Measurements from ENCODE around the gene LPIN3. TPM values are rescaled to one million over a fixed set of nuclear protein-coding genes. Genes with fewer than 3 reads are reported as not detected.

LPIN3 gene, protein sequence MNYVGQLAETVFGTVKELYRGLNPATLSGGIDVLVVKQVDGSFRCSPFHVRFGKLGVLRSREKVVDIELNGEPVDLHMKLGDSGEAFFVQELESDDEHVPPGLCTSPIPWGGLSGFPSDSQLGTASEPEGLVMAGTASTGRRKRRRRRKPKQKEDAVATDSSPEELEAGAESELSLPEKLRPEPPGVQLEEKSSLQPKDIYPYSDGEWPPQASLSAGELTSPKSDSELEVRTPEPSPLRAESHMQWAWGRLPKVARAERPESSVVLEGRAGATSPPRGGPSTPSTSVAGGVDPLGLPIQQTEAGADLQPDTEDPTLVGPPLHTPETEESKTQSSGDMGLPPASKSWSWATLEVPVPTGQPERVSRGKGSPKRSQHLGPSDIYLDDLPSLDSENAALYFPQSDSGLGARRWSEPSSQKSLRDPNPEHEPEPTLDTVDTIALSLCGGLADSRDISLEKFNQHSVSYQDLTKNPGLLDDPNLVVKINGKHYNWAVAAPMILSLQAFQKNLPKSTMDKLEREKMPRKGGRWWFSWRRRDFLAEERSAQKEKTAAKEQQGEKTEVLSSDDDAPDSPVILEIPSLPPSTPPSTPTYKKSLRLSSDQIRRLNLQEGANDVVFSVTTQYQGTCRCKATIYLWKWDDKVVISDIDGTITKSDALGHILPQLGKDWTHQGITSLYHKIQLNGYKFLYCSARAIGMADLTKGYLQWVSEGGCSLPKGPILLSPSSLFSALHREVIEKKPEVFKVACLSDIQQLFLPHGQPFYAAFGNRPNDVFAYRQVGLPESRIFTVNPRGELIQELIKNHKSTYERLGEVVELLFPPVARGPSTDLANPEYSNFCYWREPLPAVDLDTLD
- 8.1 TPM for polyA plus RNA-seq (2013, experiment 1 of 2)
- polyA plus RNA-seq (2013, experiment 2 of 2): 8.1 TPM

DNA sequence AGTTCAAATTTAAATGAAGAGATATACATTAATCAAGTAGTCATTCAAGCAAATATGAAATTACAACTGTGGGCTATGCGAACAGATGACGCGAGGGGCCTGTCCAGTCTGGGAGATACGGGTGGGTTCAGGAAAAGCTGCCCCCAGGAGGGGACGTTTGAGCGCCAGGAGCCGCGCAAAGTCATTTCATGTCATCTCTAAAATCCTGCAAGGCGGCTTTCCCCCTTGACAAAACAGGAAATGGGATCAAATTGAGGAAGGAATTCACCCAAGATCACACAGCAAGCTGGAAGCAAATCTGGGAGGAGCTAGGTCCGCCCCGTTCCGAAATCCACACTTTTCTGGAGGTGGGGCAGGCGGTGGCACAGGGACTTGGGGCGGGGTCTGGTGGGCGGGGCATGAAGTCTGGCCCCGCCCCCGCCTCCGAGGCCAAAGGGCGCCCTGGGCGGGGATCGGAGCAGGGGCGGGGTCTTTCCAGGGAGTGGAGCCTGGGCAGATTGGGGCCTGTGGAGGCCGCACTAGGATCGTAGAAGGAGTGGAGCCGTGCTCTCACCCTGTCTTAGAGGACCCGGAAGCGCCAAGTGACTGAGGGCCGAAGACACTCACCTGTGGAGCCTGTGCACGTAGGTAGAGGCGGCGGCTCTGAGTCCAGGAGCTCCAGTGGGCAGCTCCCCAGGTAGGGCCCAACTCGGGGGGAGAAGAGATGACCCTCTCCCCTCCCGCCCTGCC lies at the start of gene LPIN3:
Gene LPIN3 (plus strand): TSS at position 495 of the 729 bp plus-strand sequence. CDS start 4,983 bp downstream, outside the sequence.
- H3K36me3 ChIP-seq (ENCODE audit: control insufficient read depth in 1 of 2, insufficient read depth in 2 of 2, low read depth in 1 of 2, low read length in 2 of 2): peaks cover 6 to 7% of the 10 kb centered on the region in 2 experiments
- peaks cover 15% of the 10 kb centered on the region for H3K4me1 ChIP-seq (ENCODE audit: control insufficient read depth, insufficient read depth, low read depth, low read length)
- peak within 1 kb of the TSS; percentile 78 for H2AK5ac ChIP-seq (ENCODE audit: low read length, severe bottlenecking)
- no peak within 1 kb of the TSS for H2AFZ ChIP-seq (ENCODE audit: low read depth, low read length)
- H3K14ac ChIP-seq (ENCODE audit: low read length in 2 of 2): peak within 1 kb of the TSS in 1 of 2 experiments; percentile 66
- peak within 1 kb of the TSS; percentile 90 for H3K9ac ChIP-seq (ENCODE audit: low read length)
- H2BK12ac ChIP-seq (ENCODE audit: low read length in 2 of 2): peak within 1 kb of the TSS; percentile 0 to 64
- H3K23ac ChIP-seq (ENCODE audit: low read length in 2 of 2): no peak within 1 kb of the TSS
- H3K18ac ChIP-seq (ENCODE audit: low read depth in 1 of 2, low read length in 2 of 2): peak within 1 kb of the TSS; percentile 58 to 91
- H3K4me3 ChIP-seq (ENCODE audit: insufficient read depth in 1 of 2, low read depth in 1 of 2, low read length in 2 of 2): peak within 1 kb of the TSS; percentile 45 to 87
- H2BK15ac ChIP-seq (ENCODE audit: low read depth, poor library complexity, severe bottlenecking): peak within 1 kb of the TSS; percentile 80
- H3K79me1 ChIP-seq (replicated peaks; ENCODE audit: low read length, poor library complexity, severe bottlenecking): peaks cover 27% of the 10 kb centered on the region
- H4K91ac ChIP-seq (ENCODE audit: low read length): peak within 1 kb of the TSS; percentile 78
- peak; percentile 84 for DNase-seq
- no peak within 1 kb of the TSS for H2BK5ac ChIP-seq (ENCODE audit: low read depth, low read length, poor library complexity, severe bottlenecking)
- H3K27me3 ChIP-seq (ENCODE audit: control insufficient read depth in 1 of 2, insufficient read depth in 1 of 2, low read length in 2 of 2): no peaks in the 10 kb centered on the region
- H3K4me2 ChIP-seq (ENCODE audit: low read length, poor library complexity, severe bottlenecking): peak within 1 kb of the TSS; percentile 91
- H2BK120ac ChIP-seq (ENCODE audit: low read depth, low read length): no peak within 1 kb of the TSS
- H3K4ac ChIP-seq (ENCODE audit: low read depth in 1 of 2, low read length in 2 of 2): peak within 1 kb of the TSS in 1 of 2 experiments; percentile 62
- WGBS: 7% methylated on average over 33 of the region's 33 CpGs
- peak within 1 kb of the TSS; percentile 90 for H4K8ac ChIP-seq (ENCODE audit: low read length)
- H3K27ac ChIP-seq (ENCODE audit: low read length, poor library complexity, severe bottlenecking): peak within 1 kb of the TSS; percentile 28
- H3K9me3 ChIP-seq (ENCODE audit: control insufficient read depth, low read length): no peaks in the 10 kb centered on the region

GRCh38 chr20:41293269-41294037 lies 47.2 kb upstream of the LPIN3 start:
- Histone ChIP-seq H2AFZ (ENCODE audit: low read depth, low read length) (no peak overlapping the region), H3K18ac (ENCODE audit: low read depth in 1 of 2, low read length in 2 of 2) (no peak overlapping the region), H3K4me3 (ENCODE audit: insufficient read depth in 1 of 2, low read depth in 1 of 2, low read length in 2 of 2) (peak overlapping the region in 1 of 2 experiments; percentile 32), H3K4me1 (ENCODE audit: control insufficient read depth, insufficient read depth, low read depth, low read length) (no peaks in the 10 kb centered on the region), H2AK5ac (ENCODE audit: low read length, severe bottlenecking) (no peak overlapping the region), H3K27ac (ENCODE audit: low read length, poor library complexity, severe bottlenecking) (no peak overlapping the region), H4K91ac (ENCODE audit: low read length) (no peak overlapping the region), H3K9ac (ENCODE audit: low read length) (peak overlapping the region; percentile 36), H2BK120ac (ENCODE audit: low read depth, low read length) (no peak overlapping the region), H3K14ac (ENCODE audit: low read length in 2 of 2) (no peak overlapping the region), H3K23ac (ENCODE audit: low read length in 2 of 2) (no peak overlapping the region), H3K9me3 (ENCODE audit: control insufficient read depth, low read length) (no peaks in the 10 kb centered on the region), H4K8ac (ENCODE audit: low read length) (no peak overlapping the region), H2BK12ac (ENCODE audit: low read length in 2 of 2) (peak overlapping the region in 1 of 2 experiments; percentile 76), H3K36me3 (ENCODE audit: control insufficient read depth in 1 of 2, insufficient read depth in 2 of 2, low read depth in 1 of 2, low read length in 2 of 2) (no peaks in the 10 kb centered on the region), H3K4me2 (ENCODE audit: low read length, poor library complexity, severe bottlenecking) (no peak overlapping the region), H2BK15ac (ENCODE audit: low read depth, poor library complexity, severe bottlenecking) (no peak overlapping the region), H2BK5ac (ENCODE audit: low read depth, low read length, poor library complexity, severe bottlenecking) (no peak overlapping the region), H3K79me1 (replicated peaks; ENCODE audit: low read length, poor library complexity, severe bottlenecking) (peaks cover 28% of the 10 kb centered on the region), H3K4ac (ENCODE audit: low read depth in 1 of 2, low read length in 2 of 2) (peak overlapping the region in 1 of 2 experiments; percentile 82), H3K27me3 (ENCODE audit: control insufficient read depth in 1 of 2, insufficient read depth in 1 of 2, low read length in 2 of 2) (no peaks in the 10 kb centered on the region)
- peak; percentile 71 for DNase-seq
- 50% methylated on average over 2 of the region's 2 CpGs for WGBS

DNA sequence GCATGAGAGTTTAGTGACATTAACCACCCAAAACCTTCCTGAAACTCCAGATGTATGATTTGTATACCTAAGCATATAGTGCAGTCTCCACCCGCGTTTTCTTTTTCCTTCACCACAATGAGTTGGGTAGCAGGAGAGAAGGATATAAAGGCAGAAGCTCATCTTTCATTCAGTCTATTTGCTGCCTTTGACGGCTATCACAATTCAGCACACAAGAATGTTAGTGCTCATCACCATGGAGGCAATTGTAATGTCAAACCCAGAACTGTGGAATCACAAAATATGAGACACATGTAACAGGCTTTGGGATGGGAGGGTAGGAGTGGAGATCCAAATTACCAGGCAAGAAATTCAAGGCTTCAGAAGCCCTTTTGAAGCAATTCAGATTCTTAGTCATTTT lies 40.7 kb upstream of the LPIN3 start:
- no peak overlapping the region for H4K8ac ChIP-seq (ENCODE audit: low read length)
- H3K27ac ChIP-seq (ENCODE audit: low read length, poor library complexity, severe bottlenecking): no peak overlapping the region
- no peaks in the 10 kb centered on the region for H3K36me3 ChIP-seq (ENCODE audit: control insufficient read depth in 1 of 2, insufficient read depth in 2 of 2, low read depth in 1 of 2, low read length in 2 of 2)
- no peak overlapping the region for H3K18ac ChIP-seq (ENCODE audit: low read depth in 1 of 2, low read length in 2 of 2)
- H4K91ac ChIP-seq (ENCODE audit: low read length): no peak overlapping the region
- no peak overlapping the region for H2BK5ac ChIP-seq (ENCODE audit: low read depth, low read length, poor library complexity, severe bottlenecking)
- no peak overlapping the region for H3K4me3 ChIP-seq (ENCODE audit: insufficient read depth in 1 of 2, low read depth in 1 of 2, low read length in 2 of 2)
- no peak overlapping the region for H2AK5ac ChIP-seq (ENCODE audit: low read length, severe bottlenecking)
- H3K9ac ChIP-seq (ENCODE audit: low read length): no peak overlapping the region
- no peaks in the 10 kb centered on the region for H3K9me3 ChIP-seq (ENCODE audit: control insufficient read depth, low read length)
- peaks cover 5% of the 10 kb centered on the region for H3K4me1 ChIP-seq (ENCODE audit: control insufficient read depth, insufficient read depth, low read depth, low read length)
- no peak overlapping the region for H2BK120ac ChIP-seq (ENCODE audit: low read depth, low read length)
- no peak overlapping the region for H2BK15ac ChIP-seq (ENCODE audit: low read depth, poor library complexity, severe bottlenecking)
- H2AFZ ChIP-seq (ENCODE audit: low read depth, low read length): no peak overlapping the region
- no peak overlapping the region for H3K4me2 ChIP-seq (ENCODE audit: low read length, poor library complexity, severe bottlenecking)
- H3K23ac ChIP-seq (ENCODE audit: low read length in 2 of 2): no peak overlapping the region
- DNase-seq: no peak
- H2BK12ac ChIP-seq (ENCODE audit: low read length in 2 of 2): no peak overlapping the region
- peaks cover 35% of the 10 kb centered on the region for H3K79me1 ChIP-seq (replicated peaks; ENCODE audit: low read length, poor library complexity, severe bottlenecking)
- no peaks in the 10 kb centered on the region for H3K27me3 ChIP-seq (ENCODE audit: control insufficient read depth in 1 of 2, insufficient read depth in 1 of 2, low read length in 2 of 2)
- no peak overlapping the region for H3K14ac ChIP-seq (ENCODE audit: low read length in 2 of 2)
- WGBS: no CpG with 5 or more reads among the region's 3 CpGs
- no peak overlapping the region for H3K4ac ChIP-seq (ENCODE audit: low read depth in 1 of 2, low read length in 2 of 2)
